Astrocyte of the spinal cord (primary cell): Measurements from ENCODE around the gene ASTN2.

Experiments used
- DNase-seq: peaks from one replicate; pipeline ENCODE4 v3.0.0; 2011; ENCODE audit warnings: low read depth, low spot score
- H3K4me3 ChIP-seq: 2 replicates; pipeline ENCODE4 v1.5.1; 2011; ENCODE audit warnings: low read depth, mild to moderate bottlenecking, low read length, moderate library complexity
- in situ Hi-C: cut with HindIII; loops from 2 replicates; pipeline ENCODE4 v1.10.0; 2017; ENCODE audit warnings: low sequenced_read_pairs
- TF ChIP-seq, protein P1 (sequence below): IDR thresholded peaks from 2 replicates; pipeline ENCODE4 v1.5.1; 2012; ENCODE audit warnings: low read depth, mild to moderate bottlenecking, low read length, inconsistent platforms

The ASTN2 gene

DNA sequence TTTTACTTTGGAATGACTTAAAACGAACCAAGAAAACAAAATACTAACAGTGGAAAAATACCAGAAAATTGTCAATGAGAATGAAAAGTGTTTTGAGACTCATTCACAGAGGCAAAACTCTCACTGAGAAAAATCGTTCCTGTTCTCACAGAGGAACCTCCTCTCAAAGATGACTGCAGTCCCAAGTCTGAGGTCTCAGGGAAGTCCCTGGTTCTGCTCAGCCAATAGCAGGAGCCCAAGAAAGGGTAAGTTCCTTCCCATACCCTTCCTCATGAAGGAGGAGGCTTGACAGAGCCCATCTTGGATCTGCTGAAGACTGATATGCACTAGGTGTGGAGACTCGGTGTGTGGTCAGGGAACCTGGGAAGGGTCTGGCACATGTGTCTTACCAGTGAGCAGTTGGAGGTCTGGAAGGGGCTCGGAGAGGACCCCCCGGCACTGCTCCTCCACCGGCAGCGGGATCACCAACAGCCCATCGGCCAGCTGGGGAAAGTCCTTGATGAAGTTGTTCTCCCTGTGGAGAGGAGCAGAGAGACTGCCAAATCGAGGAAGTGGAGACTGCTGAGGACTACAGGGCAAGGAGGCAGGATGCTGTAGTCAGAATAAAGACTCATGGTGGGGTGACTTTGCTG, 681.7 kb downstream of the ASTN2 start:
- in situ Hi-C loops: no loop called here
- no peak for DNase-seq
- TF ChIP-seq, protein P1, sequence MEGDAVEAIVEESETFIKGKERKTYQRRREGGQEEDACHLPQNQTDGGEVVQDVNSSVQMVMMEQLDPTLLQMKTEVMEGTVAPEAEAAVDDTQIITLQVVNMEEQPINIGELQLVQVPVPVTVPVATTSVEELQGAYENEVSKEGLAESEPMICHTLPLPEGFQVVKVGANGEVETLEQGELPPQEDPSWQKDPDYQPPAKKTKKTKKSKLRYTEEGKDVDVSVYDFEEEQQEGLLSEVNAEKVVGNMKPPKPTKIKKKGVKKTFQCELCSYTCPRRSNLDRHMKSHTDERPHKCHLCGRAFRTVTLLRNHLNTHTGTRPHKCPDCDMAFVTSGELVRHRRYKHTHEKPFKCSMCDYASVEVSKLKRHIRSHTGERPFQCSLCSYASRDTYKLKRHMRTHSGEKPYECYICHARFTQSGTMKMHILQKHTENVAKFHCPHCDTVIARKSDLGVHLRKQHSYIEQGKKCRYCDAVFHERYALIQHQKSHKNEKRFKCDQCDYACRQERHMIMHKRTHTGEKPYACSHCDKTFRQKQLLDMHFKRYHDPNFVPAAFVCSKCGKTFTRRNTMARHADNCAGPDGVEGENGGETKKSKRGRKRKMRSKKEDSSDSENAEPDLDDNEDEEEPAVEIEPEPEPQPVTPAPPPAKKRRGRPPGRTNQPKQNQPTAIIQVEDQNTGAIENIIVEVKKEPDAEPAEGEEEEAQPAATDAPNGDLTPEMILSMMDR: no peak
- H3K4me3 ChIP-seq: no peak overlapping the region

DNA sequence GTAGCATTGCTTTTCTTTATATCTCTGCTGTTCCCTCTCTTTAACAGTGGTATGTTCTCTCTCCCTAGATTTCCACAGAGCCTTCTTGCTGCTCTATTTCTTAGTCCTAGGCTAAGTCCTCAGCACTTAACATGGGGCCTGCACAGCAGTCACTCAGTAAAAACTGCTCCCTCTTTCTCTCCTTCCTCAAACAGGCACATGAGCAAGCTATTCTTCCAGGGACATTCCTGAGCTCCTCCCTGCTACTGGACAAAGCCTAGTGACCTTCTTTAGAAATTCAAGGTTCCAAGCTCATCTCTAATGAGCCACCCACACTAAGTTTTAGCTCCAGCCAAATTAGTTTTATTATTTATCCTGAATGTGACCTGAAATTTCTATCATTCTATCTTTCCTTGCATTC, 688.3 kb downstream of the ASTN2 start:
- DNase-seq: no peak
- in situ Hi-C loops: no loop called here
- no peak overlapping the region for H3K4me3 ChIP-seq
- TF ChIP-seq, protein P1: no peak

DNA sequence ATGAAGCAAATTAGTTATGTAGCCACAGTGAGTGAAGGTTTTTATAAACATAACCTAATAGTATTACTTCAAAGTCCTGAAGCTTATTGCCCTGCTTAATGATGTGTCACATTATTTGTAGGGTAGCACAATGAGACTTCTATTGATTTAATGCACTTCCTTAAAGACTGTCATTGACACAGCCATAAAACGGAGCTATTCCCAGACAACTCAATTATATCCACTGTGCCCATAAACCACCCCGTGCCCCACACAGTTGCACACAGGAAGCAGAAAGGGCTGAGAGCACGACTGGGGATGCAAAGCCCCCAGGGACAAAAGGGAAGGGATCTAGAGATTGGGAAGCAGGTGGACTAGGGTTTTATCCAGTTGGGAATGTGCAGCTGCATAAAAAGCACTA, 690.7 kb downstream of the ASTN2 start:
- in situ Hi-C loops: no loop called here
- TF ChIP-seq, protein P1: no peak
- H3K4me3 ChIP-seq: no peak overlapping the region

DNA sequence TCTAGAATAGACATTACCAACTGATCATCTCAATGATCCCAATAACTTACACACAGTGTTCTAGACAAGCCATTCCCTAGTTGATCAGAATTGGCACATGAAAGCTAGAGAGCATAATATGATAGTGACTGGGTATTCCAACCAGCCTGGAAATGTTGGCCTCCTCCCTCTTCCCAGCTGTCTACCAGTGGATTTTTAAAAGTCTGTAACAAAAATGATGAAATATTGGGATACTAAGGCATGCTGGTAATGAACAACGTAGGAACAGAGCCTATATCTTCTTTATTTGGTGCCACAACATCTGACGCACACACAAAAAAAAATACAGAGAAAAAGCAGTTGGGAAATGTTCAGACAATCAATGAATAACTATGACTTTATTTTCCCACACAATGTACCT, 692.9 kb downstream of the ASTN2 start:
- in situ Hi-C loops: no loop called here
- DNase-seq: no peak
- TF ChIP-seq, protein P1: no peak

More for the DNA sequence above, 690.7 kb downstream of the ASTN2 start:
- DNase-seq: no peak

DNA sequence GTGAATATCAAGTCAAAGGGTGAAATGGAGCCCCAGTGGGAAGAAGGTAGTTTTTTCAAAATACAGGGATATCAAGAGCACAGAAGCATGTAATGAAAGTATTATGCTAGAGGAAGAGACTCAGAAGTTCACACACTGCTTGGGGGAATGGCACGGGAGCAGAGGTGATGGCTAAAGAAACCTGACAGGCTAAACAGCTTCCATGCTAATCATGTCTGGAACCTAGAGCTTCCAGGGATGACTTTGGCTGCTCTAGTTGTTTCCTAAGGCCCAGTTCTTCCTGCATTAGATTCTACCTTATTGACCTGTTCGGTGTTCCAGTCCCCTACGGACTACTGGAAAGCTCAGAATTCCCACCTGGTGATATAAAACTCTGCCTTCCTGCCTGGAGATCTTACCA, 693.4 kb downstream of the ASTN2 start:
- H3K4me3 ChIP-seq: no peak overlapping the region
- in situ Hi-C loops: no loop called here
- DNase-seq: no peak
- TF ChIP-seq, protein P1: no peak

More for the DNA sequence above, 692.9 kb downstream of the ASTN2 start:
- H3K4me3 ChIP-seq: no peak overlapping the region

DNA sequence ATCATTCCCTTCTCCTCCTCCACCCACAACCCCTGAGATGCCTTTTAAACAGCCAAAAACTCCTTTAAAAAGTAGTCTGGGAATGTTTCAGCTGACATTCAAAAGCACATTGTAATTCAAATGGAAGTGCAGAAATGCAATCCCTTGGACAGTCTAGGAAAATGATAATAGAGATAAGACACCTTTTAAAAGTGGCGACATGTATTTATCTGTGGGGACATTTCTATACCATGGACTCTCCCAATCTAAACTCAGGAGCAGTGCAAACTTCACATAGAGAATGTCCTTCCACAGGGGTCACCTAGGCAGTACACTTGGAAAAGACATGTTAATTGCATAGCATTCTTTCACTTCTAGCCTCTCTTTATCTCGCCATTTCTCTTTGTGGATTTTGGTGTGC, 694.7 kb downstream of the ASTN2 start:
- TF ChIP-seq, protein P1: no peak
- no peak for DNase-seq
- in situ Hi-C loops: no loop called here
- no peak overlapping the region for H3K4me3 ChIP-seq
